SK-N-SH treated with all-trans-retinoic acid at 6 μM for 48 hours (cell line): ENCODE data around the gene INSR.

Experiments
- ARNTL ChIP-seq: fragments of 450-650 bp; formaldehyde crosslinking; IDR thresholded peaks from 2 replicates; pipeline ENCODE4 v1.5.0; 2020; ENCODE audit warnings: low read depth, mild to moderate bottlenecking, moderate library complexity, borderline replicate concordance
- ESRRG ChIP-seq: fragments of 250-450 bp; sonication (Bioruptor Pico); IDR thresholded peaks from 2 replicates; pipeline ENCODE4 v1.6.1; 2021; ENCODE audit warnings: mild to moderate bottlenecking
- OSR1 ChIP-seq: fragments of 250-450 bp; sonication (Bioruptor Pico); IDR thresholded peaks from 2 replicates; pipeline ENCODE4 v1.8.0; 2022; ENCODE audit warnings: moderate library complexity, mild to moderate bottlenecking, inconsistent platforms
- RARB ChIP-seq: fragments of 250-450 bp; sonication (Bioruptor Pico); IDR thresholded peaks from 2 replicates; pipeline ENCODE4 v1.8.0; 2021; ENCODE audit warnings: mild to moderate bottlenecking, moderate library complexity
- SNAI2 ChIP-seq: fragments of 250-450 bp; sonication (Bioruptor Pico); IDR thresholded peaks from 2 replicates; pipeline ENCODE4 v1.5.0; 2020; ENCODE audit warnings: mild to moderate bottlenecking, moderate library complexity
- TOX ChIP-seq: fragments of 250-450 bp; sonication (Bioruptor Pico); IDR thresholded peaks from 2 replicates; pipeline ENCODE4 v1.8.0; 2021; ENCODE audit warnings: mild to moderate bottlenecking, moderate library complexity, borderline replicate concordance
- ZFP30 ChIP-seq: fragments of 450-650 bp; formaldehyde crosslinking; IDR thresholded peaks from 2 replicates; pipeline ENCODE4 v1.5.0; 2022; ENCODE audit warnings: mild to moderate bottlenecking, moderate library complexity
- ZNF565 ChIP-seq: fragments of 450-650 bp; formaldehyde crosslinking; conservative IDR thresholded peaks from 2 replicates; pipeline ENCODE4 v1.5.0; 2020; ENCODE audit warnings: low read depth, mild to moderate bottlenecking, moderate library complexity
- ZNF70 ChIP-seq: fragments of 450-650 bp; formaldehyde crosslinking; IDR thresholded peaks from 2 replicates; pipeline ENCODE4 v1.5.0; 2020; ENCODE audit warnings: mild to moderate bottlenecking, moderate library complexity

- TF ChIP-seq ZNF70 (CRISPR knock-in tag), result no peak
- TF ChIP-seq ARNTL (CRISPR knock-in tag), result no peak
- no peak for TF ChIP-seq SNAI2 (CRISPR knock-in tag)
- no peak for TF ChIP-seq ZFP30
- no peak for TF ChIP-seq TOX (CRISPR knock-in tag)
- no peak for TF ChIP-seq RARB (CRISPR knock-in tag)
- no peak for TF ChIP-seq ZNF565 (CRISPR knock-in tag)
- TF ChIP-seq OSR1 (CRISPR knock-in tag), result no peak
- TF ChIP-seq ESRRG (CRISPR knock-in tag), result no peak
Measured at GRCh38 chr19:7224995-7225394, 69.2 kb downstream of the INSR start.
